OCI-LY3 (cell line): Measurements from ENCODE around the gene ARAP1.

ENCODE experiments used
- EZH2phosphoT487 ChIP-seq: fragments of 200-600 bp; shearing (Covaris generic); IDR thresholded peaks from 2 replicates; pipeline ENCODE4 v1.6.1; 2018; ENCODE audit warnings: antibody characterized with exemption, mixed run types, low read depth
- TF ChIP-seq, protein P1 (sequence below): fragments of 200-600, 300-600 bp; sonication (generic); IDR thresholded peaks from 2 replicates; pipeline ENCODE4 v1.5.1; 2014; ENCODE audit warnings: antibody characterized with exemption, low read length, low read depth

DNA sequence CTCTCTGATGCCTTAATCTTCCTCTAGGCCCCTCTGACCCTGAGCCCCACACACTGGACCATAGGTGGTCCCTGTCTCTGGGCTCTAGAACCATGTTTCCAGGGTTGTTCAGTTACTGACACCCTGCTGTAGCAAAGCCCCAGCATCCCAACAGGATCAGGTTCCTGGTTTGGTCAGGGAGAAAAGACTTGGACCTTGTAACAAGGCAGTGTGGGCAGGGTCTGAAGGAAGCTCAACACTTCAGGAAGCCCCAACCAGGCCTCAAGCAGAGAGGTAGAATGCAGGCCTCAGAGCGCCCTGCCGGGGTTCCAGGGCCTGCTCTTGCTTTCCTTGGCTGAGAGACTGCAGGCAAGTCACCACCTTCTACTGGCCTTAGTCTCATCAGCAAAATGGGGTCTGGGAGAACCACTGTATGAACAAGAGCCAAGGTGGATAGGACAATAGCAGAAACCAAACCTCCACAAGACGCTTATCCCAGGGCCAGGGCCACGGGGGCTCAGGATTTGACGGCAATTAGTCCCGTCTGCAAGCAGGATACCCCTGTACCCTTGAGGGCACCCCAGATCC is 4.8 kb downstream of the ARAP1 start:
- TF ChIP-seq, protein P1, sequence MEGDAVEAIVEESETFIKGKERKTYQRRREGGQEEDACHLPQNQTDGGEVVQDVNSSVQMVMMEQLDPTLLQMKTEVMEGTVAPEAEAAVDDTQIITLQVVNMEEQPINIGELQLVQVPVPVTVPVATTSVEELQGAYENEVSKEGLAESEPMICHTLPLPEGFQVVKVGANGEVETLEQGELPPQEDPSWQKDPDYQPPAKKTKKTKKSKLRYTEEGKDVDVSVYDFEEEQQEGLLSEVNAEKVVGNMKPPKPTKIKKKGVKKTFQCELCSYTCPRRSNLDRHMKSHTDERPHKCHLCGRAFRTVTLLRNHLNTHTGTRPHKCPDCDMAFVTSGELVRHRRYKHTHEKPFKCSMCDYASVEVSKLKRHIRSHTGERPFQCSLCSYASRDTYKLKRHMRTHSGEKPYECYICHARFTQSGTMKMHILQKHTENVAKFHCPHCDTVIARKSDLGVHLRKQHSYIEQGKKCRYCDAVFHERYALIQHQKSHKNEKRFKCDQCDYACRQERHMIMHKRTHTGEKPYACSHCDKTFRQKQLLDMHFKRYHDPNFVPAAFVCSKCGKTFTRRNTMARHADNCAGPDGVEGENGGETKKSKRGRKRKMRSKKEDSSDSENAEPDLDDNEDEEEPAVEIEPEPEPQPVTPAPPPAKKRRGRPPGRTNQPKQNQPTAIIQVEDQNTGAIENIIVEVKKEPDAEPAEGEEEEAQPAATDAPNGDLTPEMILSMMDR: no peak
- TF ChIP-seq EZH2phosphoT487: no peak
